GM12801 (cell line): ENCODE data around the gene CLEC12A.

Experiments used
- TF ChIP-seq, protein P1 (sequence below): IDR thresholded peaks from one replicate; pipeline ENCODE4 v1.5.1; 2011; ENCODE audit warnings: control low read depth; ENCODE audit not compliant: insufficient read length; ENCODE audit errors: extremely low read depth

CLEC12A gene

DNA sequence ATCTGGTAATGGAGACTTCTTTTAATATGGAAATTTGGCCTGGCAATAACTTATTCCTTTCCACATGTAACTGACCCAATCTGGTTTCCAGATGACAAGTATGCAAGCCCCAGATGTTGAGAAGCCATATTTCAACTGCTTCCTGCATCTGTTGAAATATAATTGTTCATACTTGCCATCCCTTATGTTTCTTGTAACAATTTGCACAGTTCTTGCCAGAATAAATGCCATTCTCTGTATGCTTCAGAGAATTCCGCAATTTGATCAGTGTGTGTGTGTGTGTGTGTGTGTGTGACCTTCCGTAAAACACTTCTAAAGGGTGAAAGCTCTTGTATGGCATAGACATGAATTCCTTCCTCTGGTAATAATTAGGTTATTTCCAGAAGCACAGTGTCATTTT lies 37.3 kb upstream of the CLEC12A start:
- TF ChIP-seq, protein P1, sequence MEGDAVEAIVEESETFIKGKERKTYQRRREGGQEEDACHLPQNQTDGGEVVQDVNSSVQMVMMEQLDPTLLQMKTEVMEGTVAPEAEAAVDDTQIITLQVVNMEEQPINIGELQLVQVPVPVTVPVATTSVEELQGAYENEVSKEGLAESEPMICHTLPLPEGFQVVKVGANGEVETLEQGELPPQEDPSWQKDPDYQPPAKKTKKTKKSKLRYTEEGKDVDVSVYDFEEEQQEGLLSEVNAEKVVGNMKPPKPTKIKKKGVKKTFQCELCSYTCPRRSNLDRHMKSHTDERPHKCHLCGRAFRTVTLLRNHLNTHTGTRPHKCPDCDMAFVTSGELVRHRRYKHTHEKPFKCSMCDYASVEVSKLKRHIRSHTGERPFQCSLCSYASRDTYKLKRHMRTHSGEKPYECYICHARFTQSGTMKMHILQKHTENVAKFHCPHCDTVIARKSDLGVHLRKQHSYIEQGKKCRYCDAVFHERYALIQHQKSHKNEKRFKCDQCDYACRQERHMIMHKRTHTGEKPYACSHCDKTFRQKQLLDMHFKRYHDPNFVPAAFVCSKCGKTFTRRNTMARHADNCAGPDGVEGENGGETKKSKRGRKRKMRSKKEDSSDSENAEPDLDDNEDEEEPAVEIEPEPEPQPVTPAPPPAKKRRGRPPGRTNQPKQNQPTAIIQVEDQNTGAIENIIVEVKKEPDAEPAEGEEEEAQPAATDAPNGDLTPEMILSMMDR, result no peak

- TF ChIP-seq, protein P1, result no peak
These were observed 36.2 kb upstream of the CLEC12A start for GRCh38 chr12:9935026-9935425.

GRCh38 chr12:9936591-9936990 lies 34.6 kb upstream of the CLEC12A start:
- TF ChIP-seq, protein P1, result no peak

GRCh38 chr12:9940375-9940774 lies 30.8 kb upstream of the CLEC12A start:
- TF ChIP-seq, protein P1, result no peak

DNA sequence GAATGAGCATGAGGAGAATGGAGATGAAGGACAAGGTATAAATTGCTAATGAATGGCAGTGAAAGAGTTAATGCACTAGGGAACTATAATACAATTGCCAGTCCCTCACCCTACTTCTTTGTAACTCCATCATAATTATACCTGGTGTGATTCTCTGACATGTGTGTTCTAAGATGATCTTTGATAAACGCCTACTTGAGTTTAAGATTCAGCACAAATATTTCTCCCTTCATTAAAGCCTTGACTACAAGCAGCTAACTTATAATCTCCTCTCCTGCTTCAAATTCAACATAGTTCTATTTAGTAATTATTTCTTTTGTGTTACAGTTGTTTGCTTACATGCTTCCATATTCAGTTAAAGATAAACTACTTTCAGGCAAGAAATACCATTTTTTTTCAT lies 29.4 kb upstream of the CLEC12A start:
- TF ChIP-seq, protein P1, result no peak

DNA sequence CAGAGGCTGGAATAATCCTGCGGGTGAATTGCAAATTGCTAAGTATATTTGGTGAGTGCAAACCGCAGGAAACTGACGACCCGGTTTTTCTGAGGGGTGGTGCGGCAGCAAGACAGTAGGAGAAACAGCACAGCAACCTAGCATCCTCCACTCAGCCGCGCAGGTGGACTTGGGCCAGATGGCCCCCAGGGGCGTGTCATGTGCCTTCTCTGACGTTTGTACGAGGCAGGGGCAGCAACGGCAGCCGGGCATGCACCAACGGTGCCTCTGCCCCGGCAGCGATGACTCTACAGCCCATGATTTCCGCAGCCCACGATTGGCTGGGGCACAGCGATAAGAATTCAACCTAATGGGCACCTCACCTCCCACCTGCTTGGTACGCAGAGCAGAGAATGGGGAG lies 28.0 kb upstream of the CLEC12A start:
- TF ChIP-seq, protein P1, result no peak

GRCh38 chr12:9944391-9944790 lies 26.8 kb upstream of the CLEC12A start:
- TF ChIP-seq, protein P1, result no peak

GRCh38 chr12:9947674-9948073 lies 23.5 kb upstream of the CLEC12A start:
- TF ChIP-seq, protein P1, result no peak
